ENCODE data around the gene IFT43.
"Not testable (repeated sequence)": the region's sequence is repeated elsewhere in the genome, so short reads cannot be mapped to it uniquely, and the experiment has no call there.

IFT43 gene

GRCh38 chr14:75995372-75996041 lies 9.9 kb downstream of the IFT43 start:
- no peaks in the 10 kb centered on the region for H3K27me3 ChIP-seq (ENCODE audit: low read depth, low read length)
- H3K9me3 ChIP-seq (ENCODE audit: control insufficient read depth in 1 of 2, low read length in 2 of 2): no peaks in the 10 kb centered on the region
- H3K36me3 ChIP-seq (ENCODE audit: control insufficient read depth in 1 of 2, insufficient read depth in 2 of 2, low read length in 2 of 2): peaks cover 17 to 19% of the 10 kb centered on the region in 2 donors
- H3K27ac ChIP-seq (ENCODE audit: low read length): peak overlapping the region; percentile 78
- peaks cover 0 to 13% of the 10 kb centered on the region in 2 donors for H3K4me1 ChIP-seq (ENCODE audit: control insufficient read depth in 1 of 2, insufficient read depth in 2 of 2, low read length in 2 of 2)
- H3K4me3 ChIP-seq (ENCODE audit: low read depth in 1 of 2, low read length in 2 of 2): peak overlapping the region in 1 of 2 donors; percentile 1

- Histone ChIP-seq H3K27ac (ENCODE audit: low read length) (no peak overlapping the region), H3K4me1 (ENCODE audit: control insufficient read depth in 1 of 2, insufficient read depth in 2 of 2, low read length in 2 of 2) (peaks cover 0 to 11% of the 10 kb centered on the region in 2 donors), H3K9me3 (ENCODE audit: control insufficient read depth in 1 of 2, low read length in 2 of 2) (no peaks in the 10 kb centered on the region), H3K4me3 (ENCODE audit: low read depth in 1 of 2, low read length in 2 of 2) (no peak overlapping the region), H3K36me3 (ENCODE audit: control insufficient read depth in 1 of 2, insufficient read depth in 2 of 2, low read length in 2 of 2) (peaks cover 26 to 28% of the 10 kb centered on the region in 2 donors), H3K27me3 (ENCODE audit: low read depth, low read length) (no peaks in the 10 kb centered on the region)
Observed at GRCh38 chr14:75996488-75996887, 10.9 kb downstream of the IFT43 start.

GRCh38 chr14:75999511-76000190 lies 14.1 kb downstream of the IFT43 start:
- peaks cover 27 to 35% of the 10 kb centered on the region in 2 donors for H3K36me3 ChIP-seq (ENCODE audit: control insufficient read depth in 1 of 2, insufficient read depth in 2 of 2, low read length in 2 of 2)
- H3K27ac ChIP-seq (ENCODE audit: low read length): no peak overlapping the region
- peaks cover 0 to 2% of the 10 kb centered on the region in 2 donors for H3K4me1 ChIP-seq (ENCODE audit: control insufficient read depth in 1 of 2, insufficient read depth in 2 of 2, low read length in 2 of 2)
- H3K9me3 ChIP-seq (ENCODE audit: control insufficient read depth in 1 of 2, low read length in 2 of 2): peaks cover 0 to 10% of the 10 kb centered on the region in 2 donors
- H3K27me3 ChIP-seq (ENCODE audit: low read depth, low read length): no peaks in the 10 kb centered on the region
- H3K4me3 ChIP-seq (ENCODE audit: low read depth in 1 of 2, low read length in 2 of 2): no peak overlapping the region

GRCh38 chr14:76002383-76002782 lies 16.8 kb downstream of the IFT43 start:
- H3K4me1 ChIP-seq (ENCODE audit: control insufficient read depth in 1 of 2, insufficient read depth in 2 of 2, low read length in 2 of 2): no peaks in the 10 kb centered on the region
- H3K9me3 ChIP-seq (ENCODE audit: control insufficient read depth in 1 of 2, low read length in 2 of 2): peaks cover 7 to 17% of the 10 kb centered on the region in 2 donors
- no peaks in the 10 kb centered on the region for H3K27me3 ChIP-seq (ENCODE audit: low read depth, low read length)
- H3K27ac ChIP-seq (ENCODE audit: low read length): no peak overlapping the region
- no peak overlapping the region for H3K4me3 ChIP-seq (ENCODE audit: low read depth in 1 of 2, low read length in 2 of 2)
- H3K36me3 ChIP-seq (ENCODE audit: control insufficient read depth in 1 of 2, insufficient read depth in 2 of 2, low read length in 2 of 2): peaks cover 37 to 58% of the 10 kb centered on the region in 2 donors

DNA sequence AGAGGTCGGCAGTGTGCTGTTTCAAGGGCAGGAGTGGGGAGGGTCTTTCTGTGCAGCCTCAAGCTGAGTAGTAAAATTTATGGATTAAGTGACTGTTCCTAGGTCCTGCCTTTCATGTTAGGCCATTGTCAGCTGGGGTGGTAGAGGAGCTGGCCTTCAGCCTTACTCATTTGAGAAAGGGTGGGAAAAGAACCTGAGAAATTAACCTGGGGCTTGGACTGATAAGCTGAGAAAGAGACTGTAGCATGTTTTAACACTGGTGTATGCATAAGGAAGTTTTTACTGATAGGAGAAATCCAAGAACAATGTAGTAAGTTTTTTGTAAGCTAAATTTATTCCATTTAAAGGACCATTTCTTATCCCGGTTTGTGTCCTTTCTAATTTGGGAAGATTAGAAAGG lies 20.7 kb downstream of the IFT43 start:
- Histone ChIP-seq H3K9me3 (ENCODE audit: control insufficient read depth in 1 of 2, low read length in 2 of 2) (peaks cover 7 to 17% of the 10 kb centered on the region in 2 donors), H3K4me3 (ENCODE audit: low read depth in 1 of 2, low read length in 2 of 2) (no peak overlapping the region), H3K27me3 (ENCODE audit: low read depth, low read length) (no peaks in the 10 kb centered on the region), H3K36me3 (ENCODE audit: control insufficient read depth in 1 of 2, insufficient read depth in 2 of 2, low read length in 2 of 2) (peaks cover 40 to 53% of the 10 kb centered on the region in 2 donors), H3K27ac (ENCODE audit: low read length) (no peak overlapping the region), H3K4me1 (ENCODE audit: control insufficient read depth in 1 of 2, insufficient read depth in 2 of 2, low read length in 2 of 2) (no peaks in the 10 kb centered on the region)

GRCh38 chr14:76007379-76007778 lies 21.8 kb downstream of the IFT43 start:
- Histone ChIP-seq H3K27ac (ENCODE audit: low read length) (no peak overlapping the region), H3K27me3 (ENCODE audit: low read depth, low read length) (no peaks in the 10 kb centered on the region), H3K9me3 (ENCODE audit: control insufficient read depth in 1 of 2, low read length in 2 of 2) (peaks cover 7 to 17% of the 10 kb centered on the region in 2 donors), H3K36me3 (ENCODE audit: control insufficient read depth in 1 of 2, insufficient read depth in 2 of 2, low read length in 2 of 2) (peaks cover 35 to 47% of the 10 kb centered on the region in 2 donors), H3K4me3 (ENCODE audit: low read depth in 1 of 2, low read length in 2 of 2) (no peak overlapping the region), H3K4me1 (ENCODE audit: control insufficient read depth in 1 of 2, insufficient read depth in 2 of 2, low read length in 2 of 2) (peaks cover 0 to 3% of the 10 kb centered on the region in 2 donors)

- Histone ChIP-seq H3K27me3 (ENCODE audit: low read depth, low read length) (no peaks in the 10 kb centered on the region), H3K27ac (ENCODE audit: low read length) (no peak overlapping the region), H3K4me1 (ENCODE audit: control insufficient read depth in 1 of 2, insufficient read depth in 2 of 2, low read length in 2 of 2) (peaks cover 0 to 3% of the 10 kb centered on the region in 2 donors), H3K36me3 (ENCODE audit: control insufficient read depth in 1 of 2, insufficient read depth in 2 of 2, low read length in 2 of 2) (peaks cover 35 to 47% of the 10 kb centered on the region in 2 donors), H3K9me3 (ENCODE audit: control insufficient read depth in 1 of 2, low read length in 2 of 2) (peaks cover 7 to 17% of the 10 kb centered on the region in 2 donors), H3K4me3 (ENCODE audit: low read depth in 1 of 2, low read length in 2 of 2) (no peak overlapping the region)
Observed at GRCh38 chr14:76007852-76008251, 22.3 kb downstream of the IFT43 start.

DNA sequence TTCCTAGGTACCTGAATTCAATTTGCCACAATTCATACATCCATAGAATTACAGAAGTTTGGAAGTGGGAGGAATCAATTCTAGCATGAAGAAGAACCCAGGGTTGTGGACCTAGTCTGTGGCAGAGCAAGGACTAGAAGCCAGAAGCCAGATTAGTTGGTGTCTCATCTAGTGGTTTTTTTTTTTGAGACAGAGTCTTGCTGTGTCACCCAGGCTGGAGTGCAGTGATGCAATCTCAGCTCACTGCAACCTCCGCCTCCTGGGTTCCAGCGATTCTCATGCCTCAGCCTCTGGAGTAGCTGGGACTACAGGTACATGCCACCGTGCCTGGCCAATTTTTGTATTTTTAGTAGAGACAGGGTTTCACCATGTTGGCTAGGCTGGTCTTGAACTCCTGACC lies 24.1 kb downstream of the IFT43 start:
- H3K27ac ChIP-seq (ENCODE audit: low read length); H3K4me3 ChIP-seq (ENCODE audit: low read depth in 1 of 2, low read length in 2 of 2); H3K4me1 ChIP-seq (ENCODE audit: control insufficient read depth in 1 of 2, insufficient read depth in 2 of 2, low read length in 2 of 2); H3K27me3 ChIP-seq (ENCODE audit: low read depth, low read length); H3K9me3 ChIP-seq (ENCODE audit: control insufficient read depth in 1 of 2, low read length in 2 of 2): not testable (repeated sequence)
- peaks cover 34 to 42% of the 10 kb centered on the region in 2 donors for H3K36me3 ChIP-seq (ENCODE audit: control insufficient read depth in 1 of 2, insufficient read depth in 2 of 2, low read length in 2 of 2)

- Histone ChIP-seq H3K27me3 (ENCODE audit: low read depth, low read length) (no peaks in the 10 kb centered on the region), H3K4me1 (ENCODE audit: control insufficient read depth in 1 of 2, insufficient read depth in 2 of 2, low read length in 2 of 2) (peaks cover 0 to 3% of the 10 kb centered on the region in 2 donors), H3K9me3 (ENCODE audit: control insufficient read depth in 1 of 2, low read length in 2 of 2) (no peaks in the 10 kb centered on the region), H3K4me3 (ENCODE audit: low read depth in 1 of 2, low read length in 2 of 2) (no peak overlapping the region), H3K36me3 (ENCODE audit: control insufficient read depth in 1 of 2, insufficient read depth in 2 of 2, low read length in 2 of 2) (peaks cover 20 to 23% of the 10 kb centered on the region in 2 donors), H3K27ac (ENCODE audit: low read length) (no peak overlapping the region)
Observed at GRCh38 chr14:76011930-76012329, 26.4 kb downstream of the IFT43 start.

DNA sequence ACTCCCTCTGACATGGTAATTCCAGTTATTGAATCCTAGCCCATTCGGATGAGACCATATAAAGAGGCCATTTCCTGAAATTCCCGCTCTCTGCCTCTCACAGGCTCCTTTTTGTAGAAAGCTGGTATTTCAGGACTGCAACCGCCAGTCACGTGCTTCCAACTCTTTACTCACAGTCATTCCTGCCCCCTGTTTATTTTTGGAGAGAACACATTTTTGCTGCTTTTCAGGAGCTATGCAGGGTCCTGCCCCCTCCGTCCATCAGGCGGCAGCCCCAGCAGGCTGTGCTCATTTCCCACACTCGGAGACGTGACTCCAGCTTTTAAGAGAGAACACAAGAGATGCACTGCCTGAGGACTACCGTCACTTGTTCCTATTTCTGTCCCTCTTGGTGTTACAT lies 26.8 kb downstream of the IFT43 start:
- peaks cover 0 to 3% of the 10 kb centered on the region in 2 donors for H3K4me1 ChIP-seq (ENCODE audit: control insufficient read depth in 1 of 2, insufficient read depth in 2 of 2, low read length in 2 of 2)
- H3K27me3 ChIP-seq (ENCODE audit: low read depth, low read length): no peaks in the 10 kb centered on the region
- peak overlapping the region; percentile 10 for H3K27ac ChIP-seq (ENCODE audit: low read length)
- H3K36me3 ChIP-seq (ENCODE audit: control insufficient read depth in 1 of 2, insufficient read depth in 2 of 2, low read length in 2 of 2): peaks cover 20 to 23% of the 10 kb centered on the region in 2 donors
- no peaks in the 10 kb centered on the region for H3K9me3 ChIP-seq (ENCODE audit: control insufficient read depth in 1 of 2, low read length in 2 of 2)
- no peak overlapping the region for H3K4me3 ChIP-seq (ENCODE audit: low read depth in 1 of 2, low read length in 2 of 2)

DNA sequence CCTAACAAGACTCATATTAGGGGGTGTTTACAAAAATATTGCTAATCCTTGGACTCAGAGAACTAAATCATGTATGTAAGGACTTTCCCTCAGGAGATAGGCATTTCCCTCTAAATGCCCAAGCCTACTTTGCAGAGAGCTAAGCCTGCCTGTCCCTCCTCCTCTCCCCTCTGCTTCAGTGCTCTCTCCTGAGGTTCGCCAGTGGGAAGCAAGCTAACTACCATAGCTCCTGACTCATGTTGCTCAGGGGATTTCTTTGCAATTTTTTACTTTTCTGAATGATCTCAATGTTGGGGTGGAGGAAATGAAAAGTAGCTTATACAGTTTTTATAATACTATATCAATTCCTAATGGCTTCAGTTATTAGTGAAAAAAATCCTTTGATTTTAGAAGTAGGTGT lies 29.6 kb downstream of the IFT43 start:
- peaks cover 0 to 3% of the 10 kb centered on the region in 2 donors for H3K4me1 ChIP-seq (ENCODE audit: control insufficient read depth in 1 of 2, insufficient read depth in 2 of 2, low read length in 2 of 2)
- H3K27ac ChIP-seq (ENCODE audit: low read length): no peak overlapping the region
- no peak overlapping the region for H3K4me3 ChIP-seq (ENCODE audit: low read depth in 1 of 2, low read length in 2 of 2)
- peaks cover 0 to 7% of the 10 kb centered on the region in 2 donors for H3K9me3 ChIP-seq (ENCODE audit: control insufficient read depth in 1 of 2, low read length in 2 of 2)
- H3K27me3 ChIP-seq (ENCODE audit: low read depth, low read length): no peaks in the 10 kb centered on the region
- H3K36me3 ChIP-seq (ENCODE audit: control insufficient read depth in 1 of 2, insufficient read depth in 2 of 2, low read length in 2 of 2): peaks cover 11 to 14% of the 10 kb centered on the region in 2 donors

Measured in muscle layer of duodenum (tissue), 2 donors.